Uterus (tissue), 4 donors: Measurements from ENCODE around the gene MFSD6L. TPM values are rescaled to one million over a fixed set of nuclear protein-coding genes. Genes with fewer than 3 reads are reported as not detected.
"Not testable (repeated sequence)": the region's sequence is repeated elsewhere in the genome, so short reads cannot be mapped to it uniquely, and the experiment has no call there.

Experiments
- DNase-seq, 2 donors: peaks; one replicate each; pipeline ENCODE4 v3.0.0-alpha.2; 2019 to 2020
- H3K27ac ChIP-seq, 2 donors: fragments of 200-600 bp; sonication (generic); 1 replicate in 1 of 2; 2 replicates in 1 of 2; pipeline ENCODE4 v1.5.1; 2016 to 2018
- H3K27me3 ChIP-seq, 2 donors: fragments of 200-600 bp; sonication (generic); one replicate each; pipeline ENCODE4 v1.5.1; 2018 to 2019; ENCODE audit warnings: control low read depth in 1 of 2
- H3K36me3 ChIP-seq, 2 donors: fragments of 200-600 bp; sonication (generic); one replicate each; pipeline ENCODE4 v1.5.1; 2019; ENCODE audit warnings: control low read depth in 1 of 2
- H3K4me1 ChIP-seq, 2 donors: fragments of 200-600 bp; sonication (generic); one replicate each; pipeline ENCODE4 v1.5.1; 2018 to 2019; ENCODE audit warnings: control low read depth in 1 of 2
- H3K4me3 ChIP-seq, 2 donors: fragments of 200-600 bp; sonication (generic); 1 replicate in 1 of 2; 2 replicates in 1 of 2; pipeline ENCODE4 v1.5.1; 2018 to 2019; ENCODE audit warnings: mild to moderate bottlenecking in 1 of 2
- H3K9me3 ChIP-seq, 2 donors: fragments of 200-600 bp; sonication (generic); one replicate each; pipeline ENCODE4 v1.5.1; 2019; ENCODE audit warnings: control low read depth in 1 of 2
- POLR2A ChIP-seq, 2 donors: fragments of 450-650 bp; IDR thresholded peaks; one replicate each; pipeline ENCODE4 v1.6.1; 2016; ENCODE audit warnings: antibody characterized with exemption in 2 of 2, mild to moderate bottlenecking in 1 of 2, moderate library complexity in 1 of 2
- intact Hi-C: fragments of 100-400 bp; cut with DNase I; formaldehyde crosslinking; loops from one replicate; pipeline ENCODE4 v1.15.1; 2023; ENCODE audit warnings: low total_unique reads
- total RNA-seq, 4 donors: library from RNA; depleted of rRNA in 3 of 4; stranded (reverse); fragments of >200 nt in 3 of 4; gene quantifications; one replicate each; pipeline versions ENCODE4 v1.1.0 to v1.2.4, GENCODE V29; 2014 to 2023
- TF ChIP-seq, protein P1 (sequence below), 4 experiments: fragments of 200-600 bp in 2 of 4; fragments of 450-650 bp in 2 of 4; sonication (generic) in 2 of 4; IDR thresholded peaks; one replicate each; pipeline ENCODE4 v1.5.1; 2016 to 2019; ENCODE audit warnings: antibody characterized with exemption in 4 of 4, mild to moderate bottlenecking in 2 of 4, moderate library complexity in 1 of 4
- donor health status: DM: yes; HTN: yes; CAD: no.

The MFSD6L gene
- total RNA-seq, 4 donors from 2014 or later = 2.4 TPM; not detected in 3

DNA sequence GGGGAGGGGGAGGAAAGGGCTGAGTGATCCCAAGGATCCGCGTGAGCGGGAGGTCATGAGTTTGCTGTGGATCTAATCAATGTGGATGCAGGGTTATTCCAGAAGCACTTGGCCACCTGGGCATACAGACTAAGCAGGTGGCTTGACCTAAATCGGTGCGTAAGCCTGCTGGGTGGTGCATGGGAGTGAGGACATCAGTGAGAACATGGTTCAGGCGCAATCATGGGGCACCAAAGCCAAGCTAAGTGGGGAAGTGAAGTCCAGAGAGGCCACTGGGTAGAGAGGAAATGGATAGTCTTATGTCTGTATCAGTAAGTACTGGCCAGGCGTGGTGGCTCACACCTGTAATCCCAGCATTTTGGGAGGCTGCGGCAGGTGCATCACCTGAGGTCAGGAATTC, 18.9 kb upstream of the MFSD6L start:
- intact Hi-C loops = no loop called here
- no peaks in the 10 kb centered on the region for H3K36me3 ChIP-seq
- TF ChIP-seq, protein P1, sequence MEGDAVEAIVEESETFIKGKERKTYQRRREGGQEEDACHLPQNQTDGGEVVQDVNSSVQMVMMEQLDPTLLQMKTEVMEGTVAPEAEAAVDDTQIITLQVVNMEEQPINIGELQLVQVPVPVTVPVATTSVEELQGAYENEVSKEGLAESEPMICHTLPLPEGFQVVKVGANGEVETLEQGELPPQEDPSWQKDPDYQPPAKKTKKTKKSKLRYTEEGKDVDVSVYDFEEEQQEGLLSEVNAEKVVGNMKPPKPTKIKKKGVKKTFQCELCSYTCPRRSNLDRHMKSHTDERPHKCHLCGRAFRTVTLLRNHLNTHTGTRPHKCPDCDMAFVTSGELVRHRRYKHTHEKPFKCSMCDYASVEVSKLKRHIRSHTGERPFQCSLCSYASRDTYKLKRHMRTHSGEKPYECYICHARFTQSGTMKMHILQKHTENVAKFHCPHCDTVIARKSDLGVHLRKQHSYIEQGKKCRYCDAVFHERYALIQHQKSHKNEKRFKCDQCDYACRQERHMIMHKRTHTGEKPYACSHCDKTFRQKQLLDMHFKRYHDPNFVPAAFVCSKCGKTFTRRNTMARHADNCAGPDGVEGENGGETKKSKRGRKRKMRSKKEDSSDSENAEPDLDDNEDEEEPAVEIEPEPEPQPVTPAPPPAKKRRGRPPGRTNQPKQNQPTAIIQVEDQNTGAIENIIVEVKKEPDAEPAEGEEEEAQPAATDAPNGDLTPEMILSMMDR (IDR thresholded peaks at IDR 0.05) = no peak
- no peak for TF ChIP-seq POLR2A (IDR thresholded peaks at IDR 0.05)
- no peaks in the 10 kb centered on the region for H3K27me3 ChIP-seq
- DNase-seq = no peak
- no peaks in the 10 kb centered on the region for H3K9me3 ChIP-seq
- H3K4me1 ChIP-seq = no peaks in the 10 kb centered on the region
- H3K4me3 ChIP-seq = no peak overlapping the region
- no peak overlapping the region for H3K27ac ChIP-seq

DNA sequence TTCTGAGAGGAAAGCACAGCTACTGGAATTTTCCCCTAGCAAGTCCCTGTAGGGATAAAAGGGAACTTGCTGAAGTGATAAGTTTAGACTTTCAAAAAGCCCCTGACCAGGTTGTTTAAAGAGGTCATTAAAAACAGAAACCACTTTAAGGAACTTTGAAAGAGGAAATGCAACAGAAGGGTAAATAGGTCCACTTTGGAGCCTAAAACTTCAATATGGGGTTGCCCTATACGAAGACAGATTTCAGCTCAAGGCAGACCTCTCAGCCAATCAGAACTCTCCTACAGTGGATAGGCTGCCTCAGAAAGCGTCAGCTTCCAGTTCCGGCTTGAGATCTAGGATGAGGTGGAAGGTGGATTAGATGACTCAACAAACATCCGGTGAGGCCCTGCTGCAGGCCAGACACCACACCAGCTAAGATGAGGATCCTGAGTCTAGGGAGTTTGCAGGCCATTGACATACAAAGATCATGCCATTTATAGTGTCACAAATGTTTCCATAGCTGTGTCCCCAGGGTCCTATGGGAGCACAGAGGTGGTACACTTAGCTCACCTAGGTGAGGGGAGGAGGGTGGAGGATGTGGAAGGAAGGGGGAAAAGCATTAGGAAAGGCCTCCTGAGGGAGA, 7.9 kb upstream of the MFSD6L start:
- no peak overlapping the region for H3K27ac ChIP-seq
- no peak for TF ChIP-seq POLR2A (IDR thresholded peaks at IDR 0.05)
- TF ChIP-seq, protein P1 (IDR thresholded peaks at IDR 0.05) = no peak
- no peaks in the 10 kb centered on the region for H3K36me3 ChIP-seq
- no peaks in the 10 kb centered on the region for H3K9me3 ChIP-seq
- no peak for DNase-seq
- H3K4me1 ChIP-seq = no peaks in the 10 kb centered on the region
- no peak overlapping the region for H3K4me3 ChIP-seq
- intact Hi-C loops = no loop called here
- H3K27me3 ChIP-seq = no peaks in the 10 kb centered on the region

DNA sequence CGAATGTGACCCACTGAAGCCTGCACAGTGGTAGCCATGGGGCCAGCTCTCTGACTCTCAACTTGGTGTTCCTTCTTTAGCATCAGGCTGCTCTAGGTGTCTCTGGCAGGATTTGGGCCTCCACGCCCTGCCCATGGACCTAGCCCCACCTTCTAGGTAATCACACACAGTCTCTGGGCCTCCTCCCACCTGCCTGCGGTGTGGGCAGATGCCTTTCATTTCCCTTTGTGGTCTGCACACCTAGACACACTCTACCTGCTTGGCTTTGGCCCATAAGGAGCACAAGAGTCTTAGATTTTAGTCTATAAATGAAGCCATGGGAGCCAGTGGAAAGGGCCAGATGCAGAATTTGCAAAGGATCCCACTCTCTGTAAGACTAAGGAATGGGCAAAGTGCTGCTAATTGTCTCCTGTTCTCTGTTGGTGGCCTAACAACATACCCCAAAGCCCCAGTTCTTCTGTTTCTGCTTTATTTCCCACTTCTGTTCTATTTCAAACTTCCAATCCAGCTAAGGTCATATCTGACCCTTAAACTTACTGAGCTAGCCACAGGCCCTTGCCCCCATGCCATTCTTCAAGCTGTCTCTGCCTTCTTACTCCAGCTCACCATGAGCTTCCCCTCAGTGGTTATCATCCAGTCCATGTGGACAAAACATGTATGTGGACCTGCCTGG, 7.2 kb upstream of the MFSD6L start:
- Histone ChIP-seq H3K27ac (no peak overlapping the region), H3K4me3 (no peak overlapping the region)

DNA sequence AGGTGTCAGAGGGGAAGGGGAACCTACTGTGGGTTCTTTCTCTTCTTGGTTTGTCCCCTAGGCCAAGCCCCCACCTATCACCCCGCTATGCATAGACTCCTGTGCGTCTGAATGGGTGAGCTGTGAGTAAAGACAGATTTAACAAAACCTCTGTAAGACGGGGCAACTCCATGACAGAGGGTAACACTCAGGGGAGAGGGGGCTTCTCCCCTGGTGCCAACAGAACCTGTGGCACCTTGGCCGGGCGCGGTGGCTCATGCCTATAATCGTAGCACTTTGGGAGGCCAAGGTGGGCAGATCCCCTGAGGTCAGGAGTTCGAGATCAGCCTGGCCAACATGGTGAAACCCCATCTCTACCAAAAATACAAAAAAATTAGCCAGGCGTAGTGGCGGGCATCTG, 6.2 kb upstream of the MFSD6L start:
- H3K27ac ChIP-seq, H3K4me3 ChIP-seq, H3K27me3 ChIP-seq, H3K36me3 ChIP-seq, H3K4me1 ChIP-seq, intact Hi-C loops, H3K9me3 ChIP-seq, DNase-seq: not testable (repeated sequence)

More for the DNA sequence above, 7.2 kb upstream of the MFSD6L start:
- Histone ChIP-seq H3K4me1 (no peaks in the 10 kb centered on the region), H3K9me3 (no peaks in the 10 kb centered on the region), H3K27me3 (no peaks in the 10 kb centered on the region), H3K36me3 (no peaks in the 10 kb centered on the region)
- no peak for DNase-seq
- intact Hi-C loops = no loop called here
- TF ChIP-seq, protein P1 (IDR thresholded peaks at IDR 0.05) = no peak
- TF ChIP-seq POLR2A (IDR thresholded peaks at IDR 0.05) = no peak

DNA sequence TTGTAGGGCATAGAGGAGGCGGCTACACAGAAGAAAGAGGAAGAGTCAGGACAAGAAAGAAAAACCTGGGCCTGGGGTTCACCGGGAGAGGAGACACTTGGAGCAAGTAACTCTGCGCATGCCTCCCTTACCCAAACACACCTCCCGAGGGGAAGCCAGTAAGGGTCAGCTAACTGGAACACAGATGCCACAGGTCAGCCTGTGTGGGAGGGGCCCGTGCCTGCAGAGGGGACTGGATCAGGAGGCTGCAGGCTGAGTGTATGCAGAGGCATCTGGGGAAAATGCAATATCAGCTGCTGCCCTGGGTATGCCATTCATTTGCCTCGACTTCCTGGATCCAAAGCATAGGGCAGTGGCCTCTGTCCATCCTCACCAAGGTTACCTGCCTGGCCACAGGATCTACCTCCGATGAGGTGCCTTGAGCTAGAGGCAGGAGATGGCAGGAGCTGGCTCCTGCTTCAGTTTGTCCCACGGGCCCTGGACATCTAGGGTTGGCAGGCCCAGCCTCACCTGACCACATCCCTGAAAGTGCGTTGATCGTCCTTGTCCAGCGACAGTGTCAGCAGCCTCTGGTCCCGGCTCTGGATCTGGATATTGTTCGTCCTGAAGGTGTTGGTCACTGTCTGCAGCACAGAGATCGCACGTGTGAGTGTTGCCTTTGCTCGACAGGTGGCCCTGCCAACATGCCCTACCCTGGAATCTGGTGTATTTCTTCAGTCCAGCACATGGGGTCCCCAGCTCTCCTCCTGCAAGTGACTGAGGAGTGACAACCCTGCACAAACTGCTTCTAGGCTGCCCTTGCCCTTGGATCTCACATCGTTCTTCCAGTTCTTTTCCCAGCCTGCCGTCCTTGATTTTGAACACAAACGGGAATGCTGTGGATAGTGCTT, 4.6 kb upstream of the MFSD6L start:
- intact Hi-C loops = no loop called here
- H3K27me3 ChIP-seq = no peaks in the 10 kb centered on the region
- H3K36me3 ChIP-seq = no peaks in the 10 kb centered on the region
- H3K9me3 ChIP-seq = no peaks in the 10 kb centered on the region
- H3K27ac ChIP-seq = no peak overlapping the region
- no peak overlapping the region for H3K4me3 ChIP-seq
- H3K4me1 ChIP-seq = no peaks in the 10 kb centered on the region
- TF ChIP-seq, protein P1 (IDR thresholded peaks at IDR 0.05) = no peak
- no peak for TF ChIP-seq POLR2A (IDR thresholded peaks at IDR 0.05)
- no peak for DNase-seq
